GM06990 (cell line): ENCODE measurements around the gene RAB36.

Experiments
- DNase-seq: peaks from one replicate; pipeline ENCODE4 v3.0.0-alpha.2; 2011; ENCODE audit not compliant: insufficient read length; ENCODE audit errors: extremely low read depth
- H3K27me3 ChIP-seq: replicated peaks from 2 replicates; pipeline ENCODE4 v1.6.0; 2011; ENCODE audit warnings: low read length; ENCODE audit not compliant: control insufficient read depth, insufficient read depth
- H3K36me3 ChIP-seq: 2 replicates; pipeline ENCODE4 v1.5.1; 2011; ENCODE audit warnings: low read length; ENCODE audit not compliant: control insufficient read depth, insufficient read depth
- H3K4me3 ChIP-seq: replicated peaks from 2 replicates; pipeline ENCODE4 v1.5.1; 2011; ENCODE audit warnings: low read depth, mild to moderate bottlenecking, control low read depth, low read length
- TF ChIP-seq, protein P1 (sequence below): IDR thresholded peaks from 2 replicates; pipeline ENCODE4 v1.5.1; 2011; ENCODE audit warnings: low read length, control low read depth, mild to moderate bottlenecking, inconsistent platforms; ENCODE audit not compliant: insufficient read depth, poor library complexity, severe bottlenecking

RAB36 gene

GRCh38 chr22:23143119-23143518, 2.2 kb upstream of the RAB36 start:
- no peaks in the 10 kb centered on the region for H3K27me3 ChIP-seq
- DNase-seq, result no peak
- TF ChIP-seq, protein P1, sequence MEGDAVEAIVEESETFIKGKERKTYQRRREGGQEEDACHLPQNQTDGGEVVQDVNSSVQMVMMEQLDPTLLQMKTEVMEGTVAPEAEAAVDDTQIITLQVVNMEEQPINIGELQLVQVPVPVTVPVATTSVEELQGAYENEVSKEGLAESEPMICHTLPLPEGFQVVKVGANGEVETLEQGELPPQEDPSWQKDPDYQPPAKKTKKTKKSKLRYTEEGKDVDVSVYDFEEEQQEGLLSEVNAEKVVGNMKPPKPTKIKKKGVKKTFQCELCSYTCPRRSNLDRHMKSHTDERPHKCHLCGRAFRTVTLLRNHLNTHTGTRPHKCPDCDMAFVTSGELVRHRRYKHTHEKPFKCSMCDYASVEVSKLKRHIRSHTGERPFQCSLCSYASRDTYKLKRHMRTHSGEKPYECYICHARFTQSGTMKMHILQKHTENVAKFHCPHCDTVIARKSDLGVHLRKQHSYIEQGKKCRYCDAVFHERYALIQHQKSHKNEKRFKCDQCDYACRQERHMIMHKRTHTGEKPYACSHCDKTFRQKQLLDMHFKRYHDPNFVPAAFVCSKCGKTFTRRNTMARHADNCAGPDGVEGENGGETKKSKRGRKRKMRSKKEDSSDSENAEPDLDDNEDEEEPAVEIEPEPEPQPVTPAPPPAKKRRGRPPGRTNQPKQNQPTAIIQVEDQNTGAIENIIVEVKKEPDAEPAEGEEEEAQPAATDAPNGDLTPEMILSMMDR, result no peak
- H3K4me3 ChIP-seq, result no peak overlapping the region
- no peaks in the 10 kb centered on the region for H3K36me3 ChIP-seq

DNA sequence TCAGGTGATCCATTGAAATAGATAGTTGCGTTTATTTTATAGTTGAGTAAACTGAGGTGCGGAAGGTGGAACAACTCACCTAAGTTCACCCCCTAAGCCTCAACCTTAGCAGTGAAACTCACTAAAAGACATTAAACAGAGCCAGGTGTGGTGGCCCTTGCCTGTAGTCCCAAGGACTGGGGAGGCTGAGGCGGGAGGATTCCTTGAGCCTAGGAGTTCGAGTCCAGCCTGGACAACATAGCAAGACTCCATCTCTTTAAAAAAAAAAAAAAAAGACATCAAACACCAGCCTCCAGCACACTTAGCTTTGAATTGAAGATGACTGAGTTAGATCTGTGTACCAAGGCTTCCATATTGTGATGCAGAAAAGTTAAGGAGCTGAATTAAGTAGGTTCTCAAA, 845 bp upstream of the RAB36 start:
- no peaks in the 10 kb centered on the region for H3K27me3 ChIP-seq
- no peaks in the 10 kb centered on the region for H3K36me3 ChIP-seq
- TF ChIP-seq, protein P1, result no peak
- H3K4me3 ChIP-seq, result no peak overlapping the region; the same call in 1 of the 2 replicates
- DNase-seq, result no peak

GRCh38 chr22:23145878-23146470, 697 bp downstream of the RAB36 start:
- DNase-seq, result no peak
- Histone ChIP-seq H3K36me3 (no peaks in the 10 kb centered on the region), H3K27me3 (no peaks in the 10 kb centered on the region), H3K4me3 (peak overlapping the region; percentile 34)
- TF ChIP-seq, protein P1, result no peak

- Histone ChIP-seq H3K4me3 (no peak overlapping the region), H3K27me3 (no peaks in the 10 kb centered on the region), H3K36me3 (no peaks in the 10 kb centered on the region)
- TF ChIP-seq, protein P1, result no peak
- no peak for DNase-seq
Measured at GRCh38 chr22:23146478-23147205, 1.4 kb downstream of the RAB36 start.

DNA sequence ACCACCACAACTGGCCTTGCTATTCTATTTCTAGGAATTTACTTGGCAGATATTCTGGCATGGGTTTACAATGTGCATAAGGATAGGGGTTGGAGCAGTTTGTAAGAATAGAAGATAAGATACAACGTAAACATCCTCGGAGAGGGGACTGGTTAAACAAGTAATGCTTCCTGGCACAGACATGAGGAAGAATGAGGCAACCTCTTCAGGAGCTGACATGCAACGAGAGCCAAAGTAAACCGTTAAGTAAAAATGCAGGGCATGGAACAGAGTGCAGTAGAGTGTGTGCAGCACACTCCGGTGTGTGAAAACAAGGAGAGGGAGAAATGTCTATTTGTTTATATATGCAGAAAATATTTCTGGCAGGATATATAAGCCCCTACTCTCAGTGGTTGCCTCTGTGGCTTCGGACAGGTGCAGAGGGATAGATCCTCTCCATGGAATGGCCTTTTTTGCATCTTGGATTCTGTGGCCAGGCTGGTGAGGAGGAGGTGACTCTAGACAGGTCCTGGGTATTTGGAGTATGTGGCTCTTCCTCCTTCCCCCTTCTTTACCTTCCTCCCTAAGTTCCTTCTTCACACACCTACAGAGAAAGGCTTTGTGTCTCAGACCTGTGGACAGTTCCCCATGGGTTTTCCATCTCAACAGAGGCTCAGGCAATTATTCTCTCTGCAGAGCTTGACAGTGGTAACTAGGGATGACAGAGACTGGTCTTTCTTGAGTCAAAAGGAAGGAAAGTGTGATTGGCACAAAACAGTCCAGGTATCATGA, 2.5 kb downstream of the RAB36 start:
- Histone ChIP-seq H3K36me3 (no peaks in the 10 kb centered on the region), H3K4me3 (no peak overlapping the region), H3K27me3 (no peaks in the 10 kb centered on the region)
- no peak for DNase-seq
- TF ChIP-seq, protein P1, result no peak
